Motor neuron (in vitro differentiated cells): ENCODE measurements around the gene TMEM163. TPM values are rescaled to one million over a fixed set of nuclear protein-coding genes. Genes with fewer than 3 reads are reported as not detected.
A peak's percentile ranks its signal among the peaks of the same experiment; 100 is the strongest.
"Not testable (repeated sequence)": the region's sequence is repeated elsewhere in the genome, so short reads cannot be mapped to it uniquely, and the experiment has no call there.

Source experiments
- ATAC-seq, 8 experiments: fragments of 200-7000 bp; cut with Tn5 transposase; replicated peaks in 6 of 8; 2 replicates each; pipeline ENCODE4 v1.8.0; 2021; ENCODE audit warnings: mild to moderate bottlenecking in 8 of 8, moderate library complexity in 8 of 8
- H3K27ac ChIP-seq, 2 donors: fragments of 250-450 bp; sonication (Bioruptor Pico); 2 replicates each; pipeline ENCODE4 v1.9.0; 2021; ENCODE audit warnings: antibody characterized with exemption in 2 of 2, mild to moderate bottlenecking in 2 of 2, moderate library complexity in 1 of 2
- H3K4me1 ChIP-seq, 2 donors: fragments of 250-450 bp; sonication (Bioruptor Pico); replicated peaks in 1 of 2; 2 replicates each; pipeline ENCODE4 v1.6.1; 2021; ENCODE audit warnings: antibody characterized with exemption in 2 of 2, mild to moderate bottlenecking in 2 of 2, moderate library complexity in 1 of 2
- H3K4me3 ChIP-seq, 5 donors: fragments of 250-450 bp; sonication (Bioruptor Pico); 2 replicates each; pipeline ENCODE4 v1.9.0; 2021; ENCODE audit warnings: antibody characterized with exemption in 5 of 5, mild to moderate bottlenecking in 5 of 5, moderate library complexity in 4 of 5
- WGBS, 10 experiments: fragments of 450-650 bp; shearing (Covaris generic); methylation state at CpG; one replicate each; pipeline ENCODE4 v1.0.0; 2022; 5-methylcytosine and 5-hydroxymethylcytosine counted together
- in situ Hi-C, 9 experiments: fragments of 400-800 bp; cut with MboI; loops; one replicate each; pipeline ENCODE4 v1.15.0; 2021; ENCODE audit warnings: low sequenced_read_pairs in 9 of 9, low pct_unique_long_range_greater_than_20kb in 2 of 9; ENCODE audit not compliant: unreplicated experiment in 9 of 9
- total RNA-seq, 8 experiments: library from RNA; unstranded; fragments of 300-600 nt; gene quantifications; 2 replicates each; pipeline versions ENCODE4 v1.2.3 to v1.2.4, GENCODE V29; 2022

The TMEM163 gene
- total RNA-seq, 8 experiments from 2014 or later = 0.31 to 11.2 (median 0.87) TPM

GRCh38 chr2:134609924-134610513, 108.8 kb downstream of the TMEM163 start:
- H3K4me3 ChIP-seq = no peak overlapping the region
- ATAC-seq = peak in 1 of 8 experiments; percentile 57
- in situ Hi-C loops = no loop called here
- whole genome bisulfite sequencing, 10 experiments = 50 to 100% (median 85%) methylated on average over 1 to 6 of the region's 8 CpGs; no CpG with 5 or more reads in 4 of the 10 experiments
- H3K27ac ChIP-seq = no peak overlapping the region
- no peaks in the 10 kb centered on the region for H3K4me1 ChIP-seq

DNA sequence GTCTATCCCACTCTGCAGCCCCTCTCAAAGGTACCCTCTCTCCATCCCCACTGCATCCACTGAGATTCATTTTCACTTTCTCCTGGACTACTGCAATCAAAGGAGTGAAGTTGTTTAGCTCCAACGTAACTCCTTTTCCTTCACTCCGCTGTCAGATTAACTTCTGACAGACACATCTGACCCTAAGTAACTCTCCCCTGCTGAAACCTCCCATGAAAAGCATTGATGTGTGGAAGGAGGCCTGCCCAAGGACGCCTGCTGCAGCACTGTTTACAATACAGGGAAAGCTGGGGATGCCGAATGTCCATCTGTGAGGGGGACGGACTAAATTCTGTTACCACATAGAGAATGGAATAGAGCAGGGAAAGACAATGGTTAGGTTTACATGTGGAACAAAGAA, 114.8 kb downstream of the TMEM163 start:
- Histone ChIP-seq H3K27ac (no peak overlapping the region), H3K4me1 (no peaks in the 10 kb centered on the region), H3K4me3 (no peak overlapping the region)
- in situ Hi-C loops = no loop called here
- WGBS, 10 experiments = 0 to 70% (median 54%) methylated on average over 2 to 5 of the region's 5 CpGs; no CpG with 5 or more reads in 3 of the 10 experiments
- ATAC-seq = no peak

GRCh38 chr2:134602666-134603065, 116.1 kb downstream of the TMEM163 start:
- H3K4me3 ChIP-seq = no peak overlapping the region
- H3K27ac ChIP-seq = no peak overlapping the region
- in situ Hi-C loops = no loop called here
- no peak for ATAC-seq
- 59 to 100% (median 89%) methylated on average over 1 to 4 of the region's 4 CpGs; no CpG with 5 or more reads in 5 of the 10 experiments for WGBS, 10 experiments
- no peaks in the 10 kb centered on the region for H3K4me1 ChIP-seq

GRCh38 chr2:134601264-134601663, 117.5 kb downstream of the TMEM163 start:
- in situ Hi-C loops = no loop called here
- WGBS, 10 experiments = 10 to 92% (median 73%) methylated on average over 1 to 11 of the region's 11 CpGs; no CpG with 5 or more reads in 1 of the 10 experiments
- no peak overlapping the region for H3K27ac ChIP-seq
- ATAC-seq = no peak
- H3K4me1 ChIP-seq = no peaks in the 10 kb centered on the region
- no peak overlapping the region for H3K4me3 ChIP-seq

DNA sequence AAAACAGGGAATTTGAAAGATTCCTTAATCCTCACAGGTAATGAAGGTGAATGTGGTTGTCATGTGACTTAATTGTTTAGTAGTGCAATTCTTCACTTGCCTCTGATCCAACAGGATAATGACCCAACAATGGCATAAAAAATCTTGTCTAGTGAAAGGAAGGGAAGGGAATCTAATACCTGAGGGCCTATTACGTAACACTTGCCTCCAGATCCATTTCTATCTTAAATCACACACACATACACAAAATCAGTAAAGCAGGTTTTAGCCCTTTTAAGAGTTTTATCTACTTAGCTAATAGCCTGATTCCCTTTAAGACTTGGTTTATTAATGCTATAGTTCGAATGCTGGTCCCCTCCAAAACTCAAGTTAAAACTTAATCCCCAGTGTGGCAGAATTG, 118.6 kb downstream of the TMEM163 start:
- H3K27ac ChIP-seq = no peak overlapping the region
- WGBS, 10 experiments = 0 to 100% (median 80%) methylated on average over 1 to 2 of the region's 2 CpGs; no CpG with 5 or more reads in 3 of the 10 experiments
- no peaks in the 10 kb centered on the region for H3K4me1 ChIP-seq
- no peak overlapping the region for H3K4me3 ChIP-seq
- no peak for ATAC-seq
- in situ Hi-C loops = no loop called here

GRCh38 chr2:134599236-134599635, 119.6 kb downstream of the TMEM163 start:
- 0 to 89% (median 53%) methylated on average over 1 to 3 of the region's 3 CpGs; no CpG with 5 or more reads in 2 of the 10 experiments for WGBS, 10 experiments
- in situ Hi-C loops = no loop called here
- Histone ChIP-seq H3K4me1 (no peaks in the 10 kb centered on the region), H3K4me3 (no peak overlapping the region), H3K27ac (no peak overlapping the region)
- no peak for ATAC-seq

DNA sequence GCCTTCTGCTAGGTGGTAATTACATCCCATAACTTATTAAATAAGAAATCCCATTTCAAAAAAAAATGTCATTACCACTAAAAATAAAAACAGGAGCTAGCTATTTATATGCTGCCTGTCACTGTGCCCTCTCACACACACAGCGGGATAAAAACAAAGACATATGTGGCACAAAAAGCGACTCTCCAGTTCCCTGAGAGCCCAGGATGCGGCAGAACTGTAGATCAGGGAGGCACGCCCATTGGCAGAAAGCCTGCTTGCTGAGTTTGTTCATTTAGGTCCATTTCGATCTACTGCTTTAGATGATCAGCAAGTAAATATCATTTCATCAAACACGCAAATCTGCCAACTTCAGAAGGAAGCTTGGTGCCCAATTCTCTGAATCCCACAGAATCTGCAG, 124.4 kb downstream of the TMEM163 start:
- WGBS, 10 experiments = 4 to 100% (median 39%) methylated on average over 1 to 6 of the region's 6 CpGs; no CpG with 5 or more reads in 2 of the 10 experiments
- in situ Hi-C loops = no loop called here

GRCh38 chr2:134593519-134593918, 125.3 kb downstream of the TMEM163 start:
- no peak overlapping the region for H3K4me3 ChIP-seq
- no peak for ATAC-seq
- in situ Hi-C loops = no loop called here
- H3K4me1 ChIP-seq = peaks cover 0 to 15% of the 10 kb centered on the region in 2 donors
- 0 to 100% (median 78%) methylated on average over 1 to 8 of the region's 8 CpGs; no CpG with 5 or more reads in 1 of the 10 experiments for WGBS, 10 experiments
- no peak overlapping the region for H3K27ac ChIP-seq

More for the DNA sequence above, 124.4 kb downstream of the TMEM163 start:
- no peak overlapping the region for H3K27ac ChIP-seq
- ATAC-seq = peak in 2 of 8 experiments; percentile 48 to 49
- no peak overlapping the region for H3K4me3 ChIP-seq
- peaks cover 0 to 13% of the 10 kb centered on the region in 2 donors for H3K4me1 ChIP-seq

DNA sequence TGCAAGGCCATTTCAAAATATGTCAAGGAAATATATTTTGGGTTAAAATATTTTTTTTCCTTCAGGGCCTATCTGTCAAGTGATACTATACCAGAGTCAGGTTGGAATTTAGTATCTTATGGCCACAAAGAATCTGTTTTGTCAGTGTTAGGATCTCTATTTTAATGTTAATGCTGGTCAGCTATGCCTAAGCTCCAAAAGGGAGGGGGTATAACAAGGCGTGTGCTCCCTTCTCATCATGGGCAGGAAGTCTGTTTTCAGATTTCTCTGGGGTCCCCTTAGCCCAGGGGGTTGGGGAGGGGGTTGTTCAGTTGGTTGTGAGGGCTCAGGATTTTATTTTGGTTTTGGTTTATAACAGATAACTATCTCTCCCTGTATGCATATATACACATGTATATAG, 126.4 kb downstream of the TMEM163 start:
- no peak overlapping the region for H3K4me3 ChIP-seq
- in situ Hi-C loops = no loop called here
- ATAC-seq = peak in 1 of 8 experiments; percentile 25
- H3K27ac ChIP-seq = no peak overlapping the region
- H3K4me1 ChIP-seq = peaks cover 0 to 15% of the 10 kb centered on the region in 2 donors
- 17 to 20% methylated on average over 1 of the region's 1 CpG; no CpG with 5 or more reads in 8 of the 10 experiments for WGBS, 10 experiments

- ATAC-seq = no peak
- Histone ChIP-seq H3K4me1 (peaks cover 0 to 15% of the 10 kb centered on the region in 2 donors), H3K27ac (no peak overlapping the region), H3K4me3 (no peak overlapping the region)
- WGBS, 10 experiments = 0 to 100% (median 60%) methylated on average over 1 of the region's 1 CpG; no CpG with 5 or more reads in 5 of the 10 experiments
- in situ Hi-C loops = no loop called here
These were observed 127.3 kb downstream of the TMEM163 start for GRCh38 chr2:134591526-134591925.

DNA sequence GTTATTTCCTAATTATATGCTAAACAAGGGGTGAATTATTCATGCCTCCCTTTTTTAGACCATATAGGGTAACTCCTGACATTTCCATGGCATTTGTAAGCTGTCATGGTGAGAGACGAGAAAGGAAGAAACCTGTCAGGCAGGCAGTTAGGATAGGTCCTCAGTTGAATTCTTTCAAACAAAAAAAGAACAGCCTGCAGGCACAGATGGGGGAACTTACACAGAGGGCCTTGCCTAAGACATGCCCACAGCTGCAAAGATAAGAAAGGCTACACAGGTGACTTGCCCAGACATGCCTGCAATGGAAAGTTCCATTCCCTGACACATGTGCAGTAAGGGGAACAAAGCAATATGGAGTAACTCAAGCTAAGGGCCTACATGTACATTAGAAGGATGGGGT, 128.1 kb downstream of the TMEM163 start:
- H3K4me1 ChIP-seq = peaks cover 0 to 15% of the 10 kb centered on the region in 2 donors
- in situ Hi-C loops = no loop called here
- no peak overlapping the region for H3K27ac ChIP-seq
- 20 to 100% (median 67%) methylated on average over 1 of the region's 1 CpG; no CpG with 5 or more reads in 4 of the 10 experiments for WGBS, 10 experiments
- no peak for ATAC-seq
- H3K4me3 ChIP-seq = no peak overlapping the region

DNA sequence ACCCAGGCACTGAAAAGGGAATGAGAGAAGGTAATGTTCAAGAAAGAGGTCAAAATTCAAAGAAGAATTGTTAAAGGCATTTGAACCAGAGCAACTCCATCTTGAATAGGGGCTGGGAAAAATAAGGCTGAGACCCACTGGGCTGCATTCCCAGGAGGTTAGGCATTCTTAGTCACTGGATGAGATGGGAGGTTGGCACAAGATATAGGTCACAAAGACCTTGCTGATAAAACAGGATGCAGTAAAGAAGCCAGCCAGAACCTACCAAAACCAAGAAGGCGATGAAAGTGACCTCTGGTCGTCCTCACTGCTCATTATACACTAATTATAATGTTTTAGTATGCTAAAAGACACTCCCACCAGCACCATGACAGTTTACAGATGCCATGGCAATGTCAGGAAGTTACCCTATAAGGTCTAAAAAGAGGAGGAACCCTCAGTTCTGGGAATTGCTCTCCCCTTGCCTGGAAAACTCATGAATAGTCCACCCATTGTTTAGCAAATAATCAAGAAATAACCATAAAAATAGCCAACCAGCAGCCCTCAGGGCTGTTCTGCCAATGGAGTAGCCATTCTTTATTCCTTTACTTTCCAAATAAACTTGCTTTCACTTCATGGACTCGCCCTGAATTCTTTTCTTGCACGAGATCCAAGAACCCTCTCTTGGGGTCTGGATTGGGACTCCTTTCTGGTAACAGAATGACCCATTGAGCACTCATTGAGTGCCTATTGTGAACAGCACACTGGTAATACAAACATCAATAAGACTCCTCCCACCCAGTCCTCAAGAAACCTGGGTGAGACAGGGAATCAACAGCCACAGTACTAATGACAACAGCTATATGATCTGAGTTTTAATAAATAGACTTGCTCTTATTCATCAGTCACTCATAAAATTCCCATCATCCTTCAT, 129.4 kb downstream of the TMEM163 start:
- H3K4me1 ChIP-seq = peaks cover 0 to 15% of the 10 kb centered on the region in 2 donors
- peak in 3 of 8 experiments; percentile 36 to 70 (median 54) for ATAC-seq
- H3K27ac ChIP-seq, in situ Hi-C loops, H3K4me3 ChIP-seq: not testable (repeated sequence)
- 0 to 80% (median 34%) methylated on average over 1 to 4 of the region's 4 CpGs; no CpG with 5 or more reads in 3 of the 10 experiments for WGBS, 10 experiments

- Histone ChIP-seq H3K27ac (no peak overlapping the region), H3K4me1 (peaks cover 1 to 15% of the 10 kb centered on the region in 2 donors), H3K4me3 (no peak overlapping the region)
- 0 to 83% (median 77%) methylated on average over 1 to 2 of the region's 2 CpGs; no CpG with 5 or more reads in 2 of the 10 experiments for WGBS, 10 experiments
- no peak for ATAC-seq
- in situ Hi-C loops = no loop called here
These were observed 130.2 kb downstream of the TMEM163 start for GRCh38 chr2:134588556-134588955.
